Left colon (tissue), 2 donors: ENCODE measurements around the gene CERS6. TPM values are rescaled to one million over a fixed set of nuclear protein-coding genes. Genes with fewer than 3 reads are reported as not detected.

Source experiments
- ATAC-seq: fragments of 200-7000 bp; cut with Tn5 transposase; one replicate; pipeline ENCODE4 v1.9.1; 2020; ENCODE audit warnings: mild to moderate bottlenecking, moderate library complexity
- DNase-seq, 2 donors: peaks; one replicate each; pipeline ENCODE4 v3.0.0-alpha.2; 2020
- intact Hi-C, 2 donors: fragments of 100-400 bp; cut with DNase I in 1 of 2; cut with micrococcal nuclease in 1 of 2; formaldehyde crosslinking; loops; one replicate each; pipeline versions ENCODE4 v1.11.2 to v1.14.0; 2022; cut with DNase I, micrococcal nuclease
- total RNA-seq, 2 donors: library from RNA; stranded (reverse); fragmentation: NEBNext Ultra II Directional; extraction: Animal tissue kit (Norgen Biotek cat#: 25700); gene quantifications; one replicate each; pipeline ENCODE4 v1.2.1, GENCODE V29; 2021
- donor health status: DM: no; HTN: no; CAD: no.
- donor health status: DM: yes; HTN: yes; CAD: no.

Gene CERS6
- total RNA-seq, 2 donors from 2014 or later: 64.4 to 67.2 TPM

DNA sequence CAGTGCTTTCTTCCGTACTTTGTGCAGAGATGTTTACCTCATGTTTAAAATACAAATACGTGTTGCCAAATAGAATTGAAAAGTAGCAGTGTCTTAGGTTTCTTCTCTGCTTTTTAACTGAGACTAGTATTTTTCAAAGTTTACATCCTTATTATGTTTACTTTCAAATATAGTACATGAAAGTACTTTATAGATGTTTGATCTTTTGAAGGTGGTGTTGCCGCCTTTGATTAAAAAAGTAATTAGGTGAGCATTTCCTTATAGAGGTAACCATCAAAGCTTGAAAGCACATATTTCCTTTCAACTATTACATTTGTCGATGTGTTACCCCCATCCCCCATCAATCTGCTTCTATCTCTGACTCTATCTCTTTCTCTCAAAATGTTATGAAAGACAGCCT, 87.0 kb downstream of the CERS6 start:
- ATAC-seq (peak; percentile 79), DNase-seq (no peak)
- intact Hi-C loops: no loop called here

DNA sequence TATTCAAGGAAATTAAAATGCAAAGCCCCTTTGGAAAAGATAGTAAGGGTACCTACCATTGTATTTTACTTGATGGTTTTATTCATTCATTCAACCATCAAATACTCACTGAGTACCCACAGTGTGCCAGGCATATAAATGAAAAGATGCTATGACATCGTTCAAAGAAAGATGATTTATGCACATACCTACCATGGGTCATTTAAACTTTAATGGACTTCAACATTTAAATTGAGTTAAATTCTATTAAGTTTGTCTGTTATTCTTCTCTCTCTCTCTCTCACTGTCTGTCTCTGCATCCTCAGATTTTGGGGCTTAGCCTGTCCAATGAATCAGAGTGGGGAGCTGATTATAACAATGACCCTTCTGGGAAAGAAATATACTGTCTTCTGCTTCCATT, 87.9 kb downstream of the CERS6 start:
- DNase-seq (no peak), ATAC-seq (no peak)
- intact Hi-C loops: no loop called here

GRCh38 chr2:168545439-168546082, 89.5 kb downstream of the CERS6 start:
- DNase-seq (no peak), ATAC-seq (peak; percentile 33)
- intact Hi-C loops: no loop called here

DNA sequence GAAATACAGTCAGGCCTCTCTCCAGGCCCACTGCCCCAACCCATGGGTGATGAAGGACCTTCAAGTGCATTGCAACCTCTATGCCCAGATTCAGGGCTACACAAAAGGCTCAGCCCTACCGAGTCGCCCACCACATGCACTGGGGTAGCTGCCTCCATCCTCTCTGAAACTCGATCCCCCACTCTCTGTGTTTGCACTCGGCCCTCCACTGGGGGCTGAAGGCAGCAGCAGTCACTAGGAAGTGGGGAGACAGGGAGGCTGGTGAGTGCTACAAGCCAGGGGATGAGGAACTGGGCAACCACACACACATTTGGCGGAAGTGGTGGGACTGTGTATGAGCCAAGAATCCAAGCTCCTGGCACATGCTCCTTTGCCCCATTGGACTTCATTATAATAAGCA, 94.6 kb downstream of the CERS6 start:
- peak; percentile 26 for ATAC-seq
- intact Hi-C loops: no loop called here
- no peak for DNase-seq

- no peak for DNase-seq
- intact Hi-C loops: no loop called here
- ATAC-seq: peak; percentile 14
These were observed 96.4 kb downstream of the CERS6 start for GRCh38 chr2:168552450-168552856.

GRCh38 chr2:168555283-168555682, 99.2 kb downstream of the CERS6 start:
- intact Hi-C loops: no loop called here
- no peak for ATAC-seq

DNA sequence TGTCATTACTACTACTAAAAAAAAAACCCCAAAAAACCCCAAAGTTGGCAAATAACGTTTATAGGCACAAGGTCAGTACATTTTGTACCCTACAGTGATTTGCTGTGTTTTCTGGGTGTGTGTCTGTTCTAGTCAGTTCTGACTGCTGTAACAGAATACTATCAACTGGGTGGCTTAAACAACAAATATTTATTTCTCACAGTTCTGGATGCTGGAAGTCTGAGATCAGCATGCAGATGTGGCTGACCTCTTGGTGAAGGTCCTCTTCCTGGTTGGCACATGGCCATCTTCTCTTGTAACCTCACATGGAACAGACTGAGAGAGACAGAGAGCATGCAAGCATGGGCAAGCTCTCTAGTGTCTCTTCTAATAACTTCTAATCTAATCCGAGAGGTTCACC, 103.1 kb downstream of the CERS6 start:
- ATAC-seq (peak; percentile 82), DNase-seq (peak; percentile 51 to 52)
- intact Hi-C loops: no loop called here

More at GRCh38 chr2:168555283-168555682, 99.2 kb downstream of the CERS6 start:
- DNase-seq: no peak

DNA sequence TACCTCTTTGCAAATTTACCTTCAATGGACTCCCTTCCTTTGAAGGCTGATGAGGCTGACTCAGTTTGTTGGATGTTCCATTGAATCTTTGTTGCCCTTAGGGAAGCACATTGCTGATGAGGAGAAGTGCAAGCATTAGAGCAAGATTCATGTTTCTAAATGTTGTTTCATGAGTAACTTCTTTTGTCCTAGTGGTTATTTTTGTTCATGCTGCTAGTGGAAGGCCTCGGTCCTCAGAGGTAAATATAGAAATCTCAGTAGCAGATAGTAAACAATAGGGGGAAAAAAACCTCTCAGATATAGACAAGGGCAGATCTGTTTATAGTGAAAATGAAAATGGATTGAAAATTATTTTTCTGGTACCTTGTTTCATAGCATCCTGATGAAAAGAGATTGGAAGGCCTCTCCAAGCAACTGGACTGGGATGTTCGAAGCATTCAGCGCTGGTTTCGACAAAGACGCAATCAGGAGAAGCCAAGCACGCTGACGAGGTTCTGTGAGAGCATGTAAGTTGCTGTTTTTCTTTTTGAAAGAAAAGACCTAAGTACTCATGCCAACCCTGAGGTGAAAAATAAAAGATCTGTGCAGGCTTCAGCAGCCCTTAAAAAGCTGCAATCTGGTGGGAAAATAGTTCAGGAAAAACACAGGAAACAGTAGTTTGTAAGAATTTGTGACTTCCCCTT, 104.9 kb downstream of the CERS6 start:
- DNase-seq (no peak), ATAC-seq (no peak)
- intact Hi-C loops: no loop called here

DNA sequence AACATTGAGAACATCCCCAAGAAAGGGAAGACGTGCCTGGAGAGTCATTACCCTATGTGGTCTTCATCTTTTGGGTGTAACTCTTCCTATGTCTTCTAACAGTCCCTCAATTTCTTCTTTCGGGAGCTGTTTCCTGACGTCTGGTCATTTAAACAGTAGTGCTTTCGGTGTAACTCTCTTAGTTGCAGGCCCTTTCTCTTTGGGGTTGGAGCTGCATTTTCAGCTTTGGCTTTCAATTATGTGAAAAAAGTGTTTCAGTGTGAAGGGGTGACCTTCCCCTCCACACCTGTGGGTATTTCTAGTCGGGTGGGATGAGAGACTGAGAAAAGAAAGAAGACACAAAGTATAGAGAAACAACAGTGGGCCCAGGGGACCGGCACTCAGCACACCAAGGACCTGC, 105.9 kb downstream of the CERS6 start:
- intact Hi-C loops: no loop called here
- no peak for ATAC-seq

GRCh38 chr2:168562971-168563370, 106.9 kb downstream of the CERS6 start:
- intact Hi-C loops: no loop called here
- DNase-seq (no peak), ATAC-seq (no peak)

More for the DNA sequence above, 105.9 kb downstream of the CERS6 start:
- DNase-seq: no peak

- intact Hi-C loops: no loop called here
- ATAC-seq: no peak
These were observed 108.6 kb downstream of the CERS6 start for GRCh38 chr2:168564641-168565040.

DNA sequence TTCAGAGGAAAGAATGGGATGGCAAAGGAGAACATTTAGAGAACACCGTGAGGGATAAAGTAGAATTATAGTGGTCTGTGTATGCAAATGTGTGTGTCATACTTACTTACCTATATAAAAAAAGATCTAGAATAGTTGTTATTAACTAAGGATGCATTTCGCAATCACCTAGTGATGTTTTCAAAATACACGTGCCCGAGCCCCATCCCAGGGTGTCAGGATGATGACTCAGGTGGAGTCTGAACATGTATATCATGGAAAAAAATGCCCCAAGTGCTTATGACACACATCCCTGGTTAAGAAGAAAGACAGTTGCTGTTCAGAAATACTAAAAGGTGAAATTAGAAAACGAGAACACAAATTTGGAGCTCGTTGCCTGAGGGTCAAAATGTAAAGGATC, 109.0 kb downstream of the CERS6 start:
- ATAC-seq (no peak), DNase-seq (no peak)
- intact Hi-C loops: no loop called here

More at GRCh38 chr2:168564641-168565040, 108.6 kb downstream of the CERS6 start:
- DNase-seq: no peak

DNA sequence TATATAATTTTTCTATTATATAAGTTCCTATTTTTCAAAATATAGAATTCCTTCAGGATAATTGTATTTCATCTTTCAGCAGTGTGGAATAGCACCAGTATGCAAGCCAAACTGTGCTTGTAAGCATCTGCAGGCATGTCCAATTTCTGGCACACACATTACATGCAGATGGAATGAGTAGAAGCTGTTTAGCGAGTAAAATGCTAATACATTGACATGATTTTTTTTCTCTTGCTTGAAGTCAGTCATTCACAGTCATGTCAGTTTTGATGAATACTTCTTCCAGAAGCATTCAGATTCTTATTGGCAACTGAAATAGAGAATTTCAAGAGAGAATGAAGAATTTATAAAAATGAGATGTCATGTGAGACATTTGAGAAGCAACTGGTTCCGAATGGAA, 109.4 kb downstream of the CERS6 start:
- DNase-seq (no peak), ATAC-seq (no peak)

DNA sequence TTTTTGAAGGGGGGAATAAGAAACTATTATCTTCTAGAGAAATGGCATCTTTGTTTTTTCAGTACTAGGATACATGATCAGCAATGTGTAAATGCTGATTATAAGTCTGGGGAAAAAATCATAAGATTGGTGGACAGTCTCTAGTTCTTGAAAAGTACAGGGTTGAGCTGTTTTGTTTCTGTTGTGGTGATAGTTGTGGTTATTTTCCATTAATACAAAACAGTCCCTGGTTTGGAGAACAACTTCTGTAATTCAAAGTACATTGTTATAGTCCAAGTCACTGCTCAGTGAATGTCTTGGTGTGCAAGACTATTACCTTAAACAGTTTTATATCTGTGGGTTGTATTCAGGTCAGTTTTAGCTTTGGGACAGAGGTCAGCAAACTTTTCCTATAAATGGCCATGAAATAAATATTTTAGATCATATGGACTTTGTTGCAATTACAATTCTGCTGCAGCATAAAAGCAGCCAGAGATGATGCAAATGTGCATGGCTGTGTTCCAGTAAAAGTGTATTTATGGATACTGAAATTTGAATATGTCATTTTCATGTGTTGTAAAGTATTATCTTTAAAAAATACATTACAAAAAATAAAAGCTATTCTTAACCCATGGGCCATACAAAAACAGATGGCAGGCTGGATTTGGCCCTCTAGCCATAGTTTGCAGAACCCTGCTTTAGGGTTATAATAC, 111.0 kb downstream of the CERS6 start:
- intact Hi-C loops: no loop called here
- no peak for ATAC-seq
- DNase-seq: no peak

More for the DNA sequence above, 109.4 kb downstream of the CERS6 start:
- intact Hi-C loops: no loop called here

DNA sequence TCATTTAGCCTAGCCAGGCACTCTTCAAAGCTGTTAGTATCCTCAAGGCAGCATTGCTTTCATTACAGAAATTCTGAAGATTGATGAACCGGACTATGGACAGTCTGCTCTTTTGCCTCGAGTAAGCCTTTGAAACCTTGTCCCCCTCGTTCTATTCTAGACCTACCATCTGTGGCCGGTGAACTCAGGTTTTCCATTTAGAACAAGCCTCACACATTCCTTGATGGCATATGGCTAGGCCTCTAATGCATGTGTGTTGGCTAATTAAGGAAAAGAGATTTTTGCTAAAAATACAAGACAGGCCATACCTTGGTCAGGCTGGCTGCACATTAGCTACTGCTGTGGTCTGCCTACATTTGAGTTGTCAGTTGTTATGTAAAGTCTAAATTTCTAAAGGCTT, 111.8 kb downstream of the CERS6 start:
- ATAC-seq (no peak), DNase-seq (no peak)
- intact Hi-C loops: no loop called here

DNA sequence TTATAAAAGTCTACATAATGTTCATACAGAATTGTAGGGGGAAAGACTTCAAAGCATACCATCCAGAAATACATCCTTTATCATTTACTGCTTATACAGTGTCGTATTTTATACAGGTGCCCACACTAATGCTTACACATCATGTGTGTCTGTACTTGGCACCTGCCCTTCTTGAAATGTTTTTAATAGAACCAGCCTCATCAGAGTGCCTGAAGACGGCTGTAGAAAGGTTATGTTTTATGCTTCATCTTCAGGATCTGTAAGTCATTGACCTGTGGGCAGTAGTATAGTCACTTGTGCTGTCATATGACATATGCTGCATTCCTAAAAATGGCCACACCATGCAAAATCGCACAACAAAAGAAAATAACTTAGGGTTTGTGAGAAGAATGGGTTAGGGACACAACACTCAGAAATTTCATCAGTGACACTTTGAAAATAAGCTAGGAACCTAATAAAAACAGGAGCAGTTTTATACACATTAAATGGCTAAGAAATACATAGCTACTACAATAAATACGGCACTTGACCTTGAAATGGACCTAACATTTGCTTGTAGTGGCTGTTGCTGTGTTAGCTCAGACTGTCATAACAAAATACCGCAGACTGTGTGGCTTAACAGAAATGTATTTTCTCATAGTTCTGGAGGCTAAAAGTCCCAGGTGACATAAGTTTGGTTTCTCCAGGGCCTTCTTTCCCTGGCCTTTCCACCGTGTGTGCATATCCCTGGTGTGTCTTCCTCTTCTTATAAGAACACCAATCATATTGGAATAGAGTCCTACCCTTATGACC, 112.6 kb downstream of the CERS6 start:
- no peak for ATAC-seq
- no peak for DNase-seq
- intact Hi-C loops: no loop called here

- no peak for DNase-seq
- no peak for ATAC-seq
- intact Hi-C loops: no loop called here
These were observed 115.0 kb downstream of the CERS6 start for GRCh38 chr2:168571061-168571460.

DNA sequence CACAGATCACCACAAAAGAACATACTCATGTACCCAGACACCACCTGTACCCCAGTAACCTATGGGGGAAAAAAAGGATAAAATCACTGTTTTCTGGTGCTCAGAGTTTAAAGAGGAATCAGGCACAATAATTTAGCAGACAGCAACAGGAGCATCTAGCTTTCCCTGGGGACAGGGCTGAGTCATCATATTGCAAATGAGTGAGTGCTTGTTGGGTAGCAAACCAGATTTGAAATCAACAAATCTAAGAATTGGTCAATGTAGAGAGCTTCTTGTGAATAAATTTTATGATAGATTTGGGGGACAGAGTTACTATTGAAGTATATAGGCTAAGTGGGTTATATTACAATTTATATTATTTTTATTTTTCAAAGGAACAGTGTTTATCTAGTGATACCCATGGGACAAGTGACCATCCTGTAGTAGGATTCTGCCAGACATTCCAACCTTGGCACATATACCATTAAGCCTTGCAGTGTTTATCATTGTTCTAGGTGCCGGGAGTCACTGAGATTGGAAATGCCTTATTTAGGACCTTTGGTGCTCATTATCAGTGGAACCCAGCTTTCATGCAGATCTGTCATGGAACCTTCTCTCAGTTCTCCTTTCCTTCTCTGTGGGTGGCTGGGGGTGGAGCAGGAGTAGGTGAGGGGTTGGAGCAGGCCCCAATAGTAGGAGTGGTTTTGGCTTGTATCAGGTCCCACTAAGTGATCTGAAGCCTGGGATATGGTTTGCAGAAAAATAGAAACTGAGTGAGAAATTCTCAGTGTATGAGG, 117.2 kb downstream of the CERS6 start:
- intact Hi-C loops: no loop called here
- DNase-seq (no peak), ATAC-seq (no peak)
